Measurements from ENCODE around the gene CTCFL. TPM values are rescaled to one million over a fixed set of nuclear protein-coding genes. Genes with fewer than 3 reads are reported as not detected.

CTCFL gene
- total RNA-seq, 2 donors from 2014 or later = not detected

DNA sequence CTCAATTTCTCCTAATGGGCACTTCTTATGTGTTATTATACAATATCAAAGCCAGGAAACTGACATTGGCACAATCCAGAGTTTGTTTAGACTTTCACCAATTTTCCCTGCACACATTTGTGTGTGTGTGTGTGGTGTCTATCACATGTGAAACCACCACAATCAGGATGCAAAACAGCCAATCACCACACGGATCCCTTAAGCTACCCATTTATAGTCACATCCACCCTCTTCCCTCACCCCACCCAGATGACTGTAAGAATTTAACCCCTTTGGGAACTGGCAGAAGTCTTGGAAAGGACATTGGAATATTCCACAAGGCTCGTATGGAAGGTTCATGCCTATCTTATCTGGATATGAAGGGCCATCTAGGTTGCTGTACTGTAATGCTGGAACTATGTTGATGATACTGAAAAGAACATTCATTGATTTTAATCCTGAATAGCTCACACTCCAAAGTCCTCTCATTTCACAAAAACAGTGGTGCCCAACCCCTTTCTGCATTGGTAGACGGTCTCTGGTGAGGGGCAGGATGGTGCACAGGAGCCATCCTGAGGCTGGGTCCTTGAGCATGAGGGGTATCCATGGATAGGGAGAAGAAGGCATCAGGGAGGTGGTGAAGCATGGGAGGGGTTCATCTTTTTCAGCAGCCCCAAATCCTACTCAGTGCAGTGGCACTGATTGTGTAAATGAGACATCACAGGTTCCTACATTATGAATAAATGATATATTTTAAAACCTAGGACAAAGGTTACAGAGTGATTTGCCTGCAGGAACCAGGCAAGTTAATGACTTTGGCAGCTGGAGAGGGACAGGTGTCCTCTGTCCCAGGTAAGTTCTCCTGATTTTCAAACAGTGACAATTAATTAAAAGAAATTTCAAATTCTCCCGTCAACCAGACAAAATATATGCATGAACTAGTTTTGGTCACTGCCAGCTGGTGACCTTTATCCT lies 12.1 kb upstream of the CTCFL start:
- TF ChIP-seq POLR2A (IDR thresholded peaks at IDR 0.05) = no peak
- TF ChIP-seq, protein P1, sequence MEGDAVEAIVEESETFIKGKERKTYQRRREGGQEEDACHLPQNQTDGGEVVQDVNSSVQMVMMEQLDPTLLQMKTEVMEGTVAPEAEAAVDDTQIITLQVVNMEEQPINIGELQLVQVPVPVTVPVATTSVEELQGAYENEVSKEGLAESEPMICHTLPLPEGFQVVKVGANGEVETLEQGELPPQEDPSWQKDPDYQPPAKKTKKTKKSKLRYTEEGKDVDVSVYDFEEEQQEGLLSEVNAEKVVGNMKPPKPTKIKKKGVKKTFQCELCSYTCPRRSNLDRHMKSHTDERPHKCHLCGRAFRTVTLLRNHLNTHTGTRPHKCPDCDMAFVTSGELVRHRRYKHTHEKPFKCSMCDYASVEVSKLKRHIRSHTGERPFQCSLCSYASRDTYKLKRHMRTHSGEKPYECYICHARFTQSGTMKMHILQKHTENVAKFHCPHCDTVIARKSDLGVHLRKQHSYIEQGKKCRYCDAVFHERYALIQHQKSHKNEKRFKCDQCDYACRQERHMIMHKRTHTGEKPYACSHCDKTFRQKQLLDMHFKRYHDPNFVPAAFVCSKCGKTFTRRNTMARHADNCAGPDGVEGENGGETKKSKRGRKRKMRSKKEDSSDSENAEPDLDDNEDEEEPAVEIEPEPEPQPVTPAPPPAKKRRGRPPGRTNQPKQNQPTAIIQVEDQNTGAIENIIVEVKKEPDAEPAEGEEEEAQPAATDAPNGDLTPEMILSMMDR (IDR thresholded peaks at IDR 0.05) = no peak
- Histone ChIP-seq H3K27ac (no peak overlapping the region), H3K27me3 (no peaks in the 10 kb centered on the region), H3K36me3 (replicated peaks in 1 of 2; ENCODE audit: insufficient read depth in 1 of 2, low read depth in 2 of 2) (no peaks in the 10 kb centered on the region), H3K9me3 (no peaks in the 10 kb centered on the region), H3K4me3 (no peak overlapping the region), H3K4me1 (peaks cover 8% of the 10 kb centered on the region)
- ATAC-seq (no peak), DNase-seq (no peak)
- 44 to 49% methylated on average over 4 of the region's 4 CpGs for WGBS, 2 donors
- intact Hi-C loops (cut with DNase I) = no loop called here

GRCh38 chr20:57536120-57536708 lies 11.3 kb upstream of the CTCFL start:
- no peak for ATAC-seq
- peaks cover 6% of the 10 kb centered on the region for H3K4me1 ChIP-seq
- no peak overlapping the region for H3K27ac ChIP-seq
- TF ChIP-seq, protein P1 (IDR thresholded peaks at IDR 0.05) = no peak
- TF ChIP-seq POLR2A (IDR thresholded peaks at IDR 0.05) = no peak
- H3K36me3 ChIP-seq (replicated peaks in 1 of 2; ENCODE audit: insufficient read depth in 1 of 2, low read depth in 2 of 2) = no peaks in the 10 kb centered on the region
- intact Hi-C loops (cut with DNase I) = no loop called here
- H3K27me3 ChIP-seq = no peaks in the 10 kb centered on the region
- no peak for DNase-seq
- no peaks in the 10 kb centered on the region for H3K9me3 ChIP-seq
- no peak overlapping the region for H3K4me3 ChIP-seq
- WGBS, 2 donors = 66 to 70% methylated on average over 3 of the region's 3 CpGs

DNA sequence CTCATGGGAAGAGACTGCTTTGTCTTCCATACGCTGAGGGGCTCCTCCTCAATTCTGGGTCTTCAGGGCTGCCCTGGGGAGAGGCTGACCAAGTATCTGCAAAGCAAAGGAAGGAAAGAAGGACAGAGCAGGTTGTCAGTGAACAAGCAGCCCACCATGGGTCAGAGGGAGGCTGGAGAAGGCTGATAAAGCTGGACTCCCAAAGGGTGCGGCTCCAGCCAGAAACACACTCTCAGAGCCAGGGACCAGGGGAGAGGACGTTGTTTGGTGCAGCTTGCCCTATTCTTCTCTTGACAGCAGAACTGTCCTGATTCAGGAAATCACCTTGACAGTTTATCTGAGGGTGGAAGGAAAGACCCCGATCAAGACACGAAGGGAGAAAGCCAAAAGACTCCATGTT lies 10.4 kb upstream of the CTCFL start:
- ATAC-seq (no peak), DNase-seq (no peak)
- Histone ChIP-seq H3K27me3 (no peaks in the 10 kb centered on the region), H3K9me3 (no peaks in the 10 kb centered on the region), H3K4me3 (no peak overlapping the region), H3K27ac (no peak overlapping the region), H3K36me3 (replicated peaks in 1 of 2; ENCODE audit: insufficient read depth in 1 of 2, low read depth in 2 of 2) (no peaks in the 10 kb centered on the region), H3K4me1 (no peaks in the 10 kb centered on the region)
- 67 to 76% methylated on average over 5 of the region's 5 CpGs for WGBS, 2 donors
- intact Hi-C loops (cut with DNase I) = no loop called here
- TF ChIP-seq, protein P1 (IDR thresholded peaks at IDR 0.05) = no peak
- TF ChIP-seq POLR2A (IDR thresholded peaks at IDR 0.05) = no peak

GRCh38 chr20:57532104-57532503 lies 7.2 kb upstream of the CTCFL start:
- Histone ChIP-seq H3K27me3 (no peaks in the 10 kb centered on the region), H3K9me3 (no peaks in the 10 kb centered on the region), H3K27ac (no peak overlapping the region), H3K4me1 (no peaks in the 10 kb centered on the region), H3K36me3 (replicated peaks in 1 of 2; ENCODE audit: insufficient read depth in 1 of 2, low read depth in 2 of 2) (no peaks in the 10 kb centered on the region), H3K4me3 (no peak overlapping the region)
- 83 to 89% methylated on average over 2 of the region's 2 CpGs for WGBS, 2 donors
- TF ChIP-seq, protein P1 (IDR thresholded peaks at IDR 0.05) = no peak
- no peak for TF ChIP-seq POLR2A (IDR thresholded peaks at IDR 0.05)
- DNase-seq (no peak), ATAC-seq (no peak)
- intact Hi-C loops (cut with DNase I) = no loop called here
